CD8-positive, alpha-beta memory T cell (primary cell): ENCODE results near the gene STK39. TPM values are rescaled to one million over a fixed set of nuclear protein-coding genes. Genes with fewer than 3 reads are reported as not detected.
A peak's percentile ranks its signal among the peaks of the same experiment; 100 is the strongest.

Source experiments
- CTCF ChIA-PET: fragments of 350-600 bp; sonication (Branson Sonifier 250); formaldehyde crosslinking; loops from one replicate; lab custom pipeline; 2021; ENCODE audit warnings: antibody characterized with exemption; lab: Charles Lee
- POLR2A ChIA-PET: fragments of 350-600 bp; sonication (Branson Sonifier 250); formaldehyde crosslinking; loops from one replicate; lab custom pipeline; 2021; ENCODE audit warnings: antibody characterized with exemption; lab: Charles Lee
- DNase-seq, 5 donors: peaks; one replicate each; pipeline versions ENCODE4 v3.0.0 to v3.0.0-alpha.2; 2020 to 2022; ENCODE audit warnings: mixed read lengths in 1 of 5
- H3K27ac ChIP-seq: one replicate; pipeline ENCODE4 v1.7.0; 2013; ENCODE audit warnings: low read depth, mild to moderate bottlenecking, low read length, moderate library complexity
- H3K27me3 ChIP-seq: 2 replicates; pipeline ENCODE4 v1.7.0; 2013; ENCODE audit warnings: low read length, mild to moderate bottlenecking; ENCODE audit not compliant: insufficient read depth, poor library complexity, severe bottlenecking
- H3K36me3 ChIP-seq: 2 replicates; pipeline ENCODE4 v1.7.0; 2013; ENCODE audit warnings: mild to moderate bottlenecking, low read length, moderate library complexity; ENCODE audit not compliant: insufficient read depth
- H3K4me1 ChIP-seq: 2 replicates; pipeline ENCODE4 v1.7.0; 2013; ENCODE audit warnings: mild to moderate bottlenecking, low read length, moderate library complexity; ENCODE audit not compliant: insufficient read depth
- H3K4me3 ChIP-seq: 2 replicates; pipeline ENCODE4 v1.7.0; 2013; ENCODE audit warnings: mild to moderate bottlenecking, low read length
- H3K9me3 ChIP-seq: 2 replicates; pipeline ENCODE4 v1.7.0; 2013; ENCODE audit warnings: mild to moderate bottlenecking, low read length
- H3K27ac Mint-ChIP-seq, 8 donors: one replicate each; pipeline ENCODE4 v1.8.0; 2020 to 2021; ENCODE audit warnings: mixed read lengths in 8 of 8, mild to moderate bottlenecking in 6 of 8, inconsistent platforms in 3 of 8, moderate library complexity in 3 of 8
- H3K27me3 Mint-ChIP-seq, 2 donors: one replicate each; pipeline ENCODE4 v1.8.0; 2020 to 2021; ENCODE audit warnings: mixed read lengths in 2 of 2, mild to moderate bottlenecking in 1 of 2, moderate library complexity in 1 of 2
- H3K36me3 Mint-ChIP-seq, 3 donors: one replicate each; pipeline ENCODE4 v1.8.0; 2020 to 2021; ENCODE audit warnings: mixed read lengths in 3 of 3, inconsistent platforms in 1 of 3, mild to moderate bottlenecking in 1 of 3
- H3K4me1 Mint-ChIP-seq, 3 donors: one replicate each; pipeline ENCODE4 v1.8.0; 2020 to 2021; ENCODE audit warnings: mixed read lengths in 3 of 3, inconsistent platforms in 1 of 3, mild to moderate bottlenecking in 1 of 3
- H3K4me3 Mint-ChIP-seq, 7 donors: one replicate each; pipeline ENCODE4 v1.8.0; 2020 to 2021; ENCODE audit warnings: mixed read lengths in 7 of 7, mild to moderate bottlenecking in 6 of 7, moderate library complexity in 4 of 7, inconsistent platforms in 2 of 7
- H3K9me3 Mint-ChIP-seq, 5 donors: one replicate each; pipeline ENCODE4 v1.8.0; 2020 to 2022; ENCODE audit warnings: mixed read lengths in 5 of 5, mild to moderate bottlenecking in 3 of 5, moderate library complexity in 2 of 5, inconsistent platforms in 1 of 5
- polyA plus RNA-seq: library from polyadenylated mRNA; unstranded; fragments of 300-500 nt; fragmentation: Illumina TruSeq; gene quantifications from one replicate; pipeline ENCODE4 v1.2.3, GENCODE V29; 2021
- total RNA-seq, 2 experiments: library from RNA; stranded (reverse); gene quantifications; one replicate each; pipeline ENCODE4 v1.2.3, GENCODE V29; 2021

The STK39 gene
- total and polyA plus RNA-seq, 3 experiments from 2014 or later, result 11.2 to 28.3 (median 25.7) TPM

DNA sequence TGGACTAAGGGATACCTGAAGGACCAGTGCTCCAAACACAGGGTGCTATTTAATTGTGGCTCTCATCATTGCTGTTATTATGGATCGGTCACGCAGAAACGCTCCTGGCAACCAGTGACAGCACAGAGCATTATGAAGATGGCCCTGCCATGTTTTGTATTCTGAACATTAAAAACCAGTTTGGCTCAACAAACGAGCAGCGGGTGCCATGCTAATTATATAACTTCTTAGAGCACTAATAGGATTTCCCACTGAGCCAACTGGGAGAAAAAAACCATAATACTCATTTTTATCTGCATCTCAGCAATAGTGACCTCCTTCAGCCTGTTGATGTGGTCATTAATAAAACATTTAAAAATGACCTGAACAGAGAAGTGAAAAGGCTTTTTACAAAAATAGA is 212.8 kb downstream of the STK39 start:
- no peak overlapping the region for H3K4me3 ChIP-seq
- peaks cover 30 to 35% (median 34%) of the 10 kb centered on the region in 3 donors for H3K4me1 Mint-ChIP-seq
- CTCF ChIA-PET, result no interaction called here
- no peaks in the 10 kb centered on the region for H3K36me3 ChIP-seq
- H3K4me1 ChIP-seq, result no peaks in the 10 kb centered on the region
- no peaks in the 10 kb centered on the region for H3K9me3 ChIP-seq
- no peak overlapping the region for H3K27ac Mint-ChIP-seq
- H3K36me3 Mint-ChIP-seq, result peaks cover 14 to 47% (median 25%) of the 10 kb centered on the region in 3 donors
- POLR2A ChIA-PET, result no interaction called here
- no peaks in the 10 kb centered on the region for H3K9me3 Mint-ChIP-seq
- H3K4me3 Mint-ChIP-seq, result no peak overlapping the region
- H3K27me3 Mint-ChIP-seq, result no peaks in the 10 kb centered on the region
- no peak overlapping the region for H3K27ac ChIP-seq
- H3K27me3 ChIP-seq, result no peaks in the 10 kb centered on the region
- DNase-seq, result no peak

DNA sequence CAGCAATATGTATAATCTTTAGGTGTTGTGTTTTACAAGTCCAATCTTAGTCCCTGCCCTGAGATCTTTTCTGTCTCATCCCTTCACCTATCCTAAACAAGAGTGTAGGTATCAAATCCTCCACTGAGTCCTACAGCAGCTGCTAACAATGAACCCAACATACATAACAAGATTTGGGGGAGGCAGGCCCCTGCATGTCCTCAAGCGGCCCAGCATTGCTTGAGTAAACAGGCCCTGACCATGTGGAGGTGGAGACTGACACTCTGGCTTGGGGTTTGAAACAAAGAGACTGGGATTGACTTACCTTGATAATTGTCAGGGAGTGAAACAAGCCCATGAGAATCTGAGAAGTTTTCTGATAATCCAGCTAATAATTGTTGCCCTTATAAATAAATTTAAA is 213.4 kb downstream of the STK39 start:
- no peaks in the 10 kb centered on the region for H3K36me3 ChIP-seq
- H3K27ac ChIP-seq, result no peak overlapping the region
- no peaks in the 10 kb centered on the region for H3K9me3 Mint-ChIP-seq
- peaks cover 30 to 34% (median 33%) of the 10 kb centered on the region in 3 donors for H3K4me1 Mint-ChIP-seq
- no peak overlapping the region for H3K4me3 ChIP-seq
- DNase-seq, result no peak
- no peaks in the 10 kb centered on the region for H3K27me3 Mint-ChIP-seq
- H3K4me1 ChIP-seq, result no peaks in the 10 kb centered on the region
- no peaks in the 10 kb centered on the region for H3K9me3 ChIP-seq
- H3K4me3 Mint-ChIP-seq, result no peak overlapping the region
- ChIA-PET CTCF (no interaction called here), POLR2A (no interaction called here)
- H3K27ac Mint-ChIP-seq, result peak overlapping the region in 1 of 8 donors; percentile 6
- H3K36me3 Mint-ChIP-seq, result peaks cover 14 to 51% (median 24%) of the 10 kb centered on the region in 3 donors
- H3K27me3 ChIP-seq, result no peaks in the 10 kb centered on the region

DNA sequence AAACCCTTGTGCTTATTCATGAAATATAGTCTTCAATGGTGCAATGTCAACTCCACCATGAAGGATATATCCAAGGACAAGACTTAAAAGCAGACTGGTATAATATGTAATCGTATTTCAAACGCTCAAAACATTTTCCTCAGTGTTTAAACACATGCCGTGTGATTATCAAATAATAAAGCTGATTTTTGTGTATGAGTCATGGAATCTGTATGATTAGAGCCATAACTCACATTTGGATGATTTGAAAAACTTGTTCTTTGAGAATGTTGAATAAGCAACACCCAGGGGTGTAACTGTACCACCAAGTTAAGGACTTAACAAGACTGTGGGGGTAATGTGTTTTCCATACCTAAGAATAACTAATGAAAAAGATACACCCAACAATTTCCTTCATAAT is 215.3 kb downstream of the STK39 start:
- Mint-ChIP-seq H3K27ac (no peak overlapping the region), H3K4me1 (peaks cover 15 to 19% (median 17%) of the 10 kb centered on the region in 3 donors), H3K4me3 (no peak overlapping the region), H3K36me3 (peaks cover 14 to 59% (median 25%) of the 10 kb centered on the region in 3 donors), H3K9me3 (no peaks in the 10 kb centered on the region), H3K27me3 (no peaks in the 10 kb centered on the region)
- H3K4me3 ChIP-seq, result no peak overlapping the region
- no peak for DNase-seq
- no peaks in the 10 kb centered on the region for H3K4me1 ChIP-seq
- no peaks in the 10 kb centered on the region for H3K9me3 ChIP-seq
- H3K27ac ChIP-seq, result no peak overlapping the region
- H3K27me3 ChIP-seq, result no peaks in the 10 kb centered on the region
- POLR2A ChIA-PET, result no interaction called here
- CTCF ChIA-PET, result no interaction called here
- H3K36me3 ChIP-seq, result no peaks in the 10 kb centered on the region

DNA sequence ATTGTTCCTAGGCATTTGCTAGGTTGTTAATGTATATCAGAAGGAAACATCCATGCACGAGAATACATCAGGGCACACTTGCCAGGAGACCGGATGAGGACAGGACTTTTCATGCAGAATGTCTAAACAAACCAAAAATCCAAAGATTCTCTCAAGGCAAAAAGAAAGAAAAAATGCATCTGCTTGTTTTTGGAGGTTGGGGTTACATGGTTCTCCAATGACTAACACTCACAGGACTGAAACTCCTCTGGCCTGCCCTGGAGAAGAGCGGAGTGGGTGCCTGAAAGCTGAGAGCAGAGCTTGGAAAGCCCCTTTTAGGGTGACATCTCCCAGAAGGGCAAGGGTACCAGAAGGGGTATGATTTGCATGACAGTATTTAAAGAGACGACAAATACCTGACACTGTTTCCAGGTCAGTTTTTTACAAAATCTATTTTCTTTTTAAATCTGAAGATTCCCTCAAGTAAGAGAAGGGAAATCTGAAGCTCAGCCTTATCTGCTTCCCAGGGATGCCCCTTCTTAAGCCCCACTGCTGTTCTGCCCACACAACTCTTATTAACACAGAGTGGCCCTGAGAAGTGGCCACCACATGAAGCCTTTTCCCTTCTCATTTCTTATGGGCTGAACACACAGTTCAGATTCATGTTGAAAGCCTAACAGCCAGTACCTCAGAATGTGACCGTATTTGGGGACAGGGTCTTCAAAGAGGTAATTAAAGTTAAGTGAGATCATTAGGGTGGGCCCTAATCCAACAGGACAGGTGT is 216.4 kb downstream of the STK39 start:
- Histone ChIP-seq H3K27ac (no peak overlapping the region), H3K9me3 (no peaks in the 10 kb centered on the region), H3K4me3 (no peak overlapping the region), H3K4me1 (no peaks in the 10 kb centered on the region), H3K36me3 (no peaks in the 10 kb centered on the region), H3K27me3 (no peaks in the 10 kb centered on the region)
- Mint-ChIP-seq H3K36me3 (peaks cover 9 to 64% (median 28%) of the 10 kb centered on the region in 3 donors), H3K27me3 (no peaks in the 10 kb centered on the region), H3K4me1 (peaks cover 8 to 13% (median 10%) of the 10 kb centered on the region in 3 donors), H3K9me3 (no peaks in the 10 kb centered on the region), H3K27ac (peak overlapping the region in 4 of 8 donors; percentile 2 to 94 (median 42)), H3K4me3 (no peak overlapping the region)
- DNase-seq, result no peak
- ChIA-PET CTCF (no interaction called here), POLR2A (no interaction called here)

DNA sequence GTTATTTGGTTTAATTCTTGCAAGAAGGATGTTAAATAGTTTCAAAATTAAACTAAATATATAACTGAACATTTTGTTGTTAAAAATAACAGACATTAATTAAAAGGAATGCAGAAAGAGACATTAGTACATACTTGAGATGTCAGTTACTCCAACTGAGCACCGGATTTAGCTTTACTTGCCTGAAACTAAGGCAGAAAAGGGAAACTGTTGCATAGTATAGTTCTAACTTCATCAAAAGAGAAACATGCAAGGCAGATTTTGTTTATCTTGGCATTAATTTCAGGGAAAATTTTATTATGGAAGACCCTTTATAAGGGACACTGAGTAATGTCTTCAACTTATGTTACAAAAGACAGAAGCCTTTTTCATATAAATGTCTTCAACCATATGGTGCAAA is 218.3 kb downstream of the STK39 start:
- no peaks in the 10 kb centered on the region for H3K27me3 ChIP-seq
- Mint-ChIP-seq H3K4me1 (peaks cover 0 to 12% (median 4%) of the 10 kb centered on the region in 3 donors), H3K36me3 (peaks cover 2 to 65% (median 28%) of the 10 kb centered on the region in 3 donors), H3K9me3 (no peaks in the 10 kb centered on the region), H3K27ac (no peak overlapping the region), H3K27me3 (no peaks in the 10 kb centered on the region), H3K4me3 (no peak overlapping the region)
- no peaks in the 10 kb centered on the region for H3K36me3 ChIP-seq
- CTCF ChIA-PET, result no interaction called here
- no peak overlapping the region for H3K27ac ChIP-seq
- no peaks in the 10 kb centered on the region for H3K9me3 ChIP-seq
- POLR2A ChIA-PET, result no interaction called here
- no peaks in the 10 kb centered on the region for H3K4me1 ChIP-seq
- no peak overlapping the region for H3K4me3 ChIP-seq
- no peak for DNase-seq

DNA sequence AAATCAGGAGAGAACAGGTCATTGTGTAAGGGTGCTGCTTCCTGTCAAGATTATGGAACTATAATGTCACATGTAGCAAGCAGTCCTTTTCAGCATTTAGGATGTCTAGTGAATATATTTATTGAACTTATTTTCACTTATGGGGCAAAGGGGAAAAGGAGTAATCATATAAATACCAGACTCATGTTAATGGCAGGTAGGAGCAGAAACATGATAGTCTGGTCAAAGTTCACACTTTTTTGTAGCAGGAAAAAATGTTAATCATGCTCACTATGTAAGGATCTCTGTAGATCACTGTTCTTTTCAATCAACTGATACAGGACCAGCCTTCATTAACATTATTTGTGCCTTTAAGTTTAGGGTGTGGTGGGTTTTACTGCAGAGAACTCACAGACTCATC is 219.0 kb downstream of the STK39 start:
- CTCF ChIA-PET, result no interaction called here

DNA sequence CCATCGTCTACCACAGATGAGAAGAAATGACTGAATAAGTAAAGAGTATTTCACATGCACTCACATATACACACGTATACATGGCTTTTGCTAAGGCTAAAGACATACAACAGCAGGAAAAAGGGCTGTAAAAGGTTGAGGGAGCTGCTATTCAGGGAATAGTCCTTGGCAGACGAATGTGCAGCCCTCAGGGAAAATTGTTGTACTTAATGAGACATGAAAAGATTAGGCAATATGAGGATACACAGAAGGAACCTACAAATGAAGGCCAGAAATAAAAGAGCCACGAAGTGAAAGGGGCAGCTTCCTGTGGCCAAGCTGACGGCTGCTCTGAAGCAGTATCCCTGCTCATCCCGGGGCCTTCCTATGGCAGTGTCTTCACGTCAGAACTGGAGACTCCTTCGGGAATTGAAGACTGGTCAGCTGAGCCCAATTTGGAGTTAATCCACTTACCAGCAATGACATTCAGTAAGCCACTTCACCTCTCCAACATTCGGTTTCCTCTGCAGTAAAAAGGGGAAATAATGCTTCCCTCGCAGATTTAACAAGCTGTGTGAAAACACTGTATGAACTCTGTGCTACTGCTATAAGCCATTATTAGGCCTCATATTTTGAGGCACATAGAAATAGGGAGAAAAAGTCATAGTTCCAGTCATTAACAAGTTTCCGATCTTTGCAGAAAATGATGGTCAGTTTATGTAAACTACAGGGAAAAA is 221.8 kb downstream of the STK39 start:
- Histone ChIP-seq H3K36me3 (no peaks in the 10 kb centered on the region), H3K27me3 (no peaks in the 10 kb centered on the region), H3K27ac (no peak overlapping the region), H3K4me3 (no peak overlapping the region), H3K9me3 (no peaks in the 10 kb centered on the region), H3K4me1 (no peaks in the 10 kb centered on the region)
- Mint-ChIP-seq H3K27me3 (no peaks in the 10 kb centered on the region), H3K4me1 (peaks cover 0 to 17% (median 7%) of the 10 kb centered on the region in 3 donors), H3K9me3 (no peaks in the 10 kb centered on the region), H3K27ac (peak overlapping the region in 1 of 8 donors; percentile 68), H3K36me3 (peaks cover 0 to 54% (median 21%) of the 10 kb centered on the region in 3 donors), H3K4me3 (no peak overlapping the region)
- DNase-seq, result no peak
- ChIA-PET CTCF (no interaction called here), POLR2A (no interaction called here)

More for the DNA sequence above, 219.0 kb downstream of the STK39 start:
- Mint-ChIP-seq H3K4me1 (peaks cover 0 to 12% (median 4%) of the 10 kb centered on the region in 3 donors), H3K4me3 (no peak overlapping the region), H3K36me3 (peaks cover 0 to 62% (median 24%) of the 10 kb centered on the region in 3 donors), H3K27me3 (no peaks in the 10 kb centered on the region), H3K9me3 (no peaks in the 10 kb centered on the region), H3K27ac (peak overlapping the region in 1 of 8 donors; percentile 29)
- Histone ChIP-seq H3K4me1 (no peaks in the 10 kb centered on the region), H3K36me3 (no peaks in the 10 kb centered on the region), H3K27me3 (no peaks in the 10 kb centered on the region), H3K9me3 (no peaks in the 10 kb centered on the region), H3K4me3 (no peak overlapping the region), H3K27ac (no peak overlapping the region)
- POLR2A ChIA-PET, result no interaction called here
- DNase-seq, result no peak

DNA sequence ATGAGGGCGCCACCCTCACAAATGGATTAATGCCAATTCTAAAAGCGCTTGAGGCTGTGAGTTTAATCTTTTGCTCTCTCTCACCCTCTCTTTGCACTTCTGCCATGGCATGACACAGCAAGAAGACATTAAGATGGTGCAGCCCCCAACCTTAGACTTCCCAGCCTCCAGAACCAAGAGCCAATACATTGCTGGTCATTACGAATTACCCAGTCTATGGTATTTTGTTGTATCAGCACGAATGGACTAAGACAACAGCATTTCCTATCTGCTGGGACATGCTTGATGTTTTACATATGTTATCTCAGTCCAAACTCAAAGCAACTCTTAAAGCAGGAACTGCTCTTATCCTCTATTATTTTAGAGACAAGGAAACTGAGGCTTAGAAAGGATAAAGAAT is 222.9 kb downstream of the STK39 start:
- Mint-ChIP-seq H3K9me3 (no peaks in the 10 kb centered on the region), H3K4me1 (peaks cover 0 to 17% (median 7%) of the 10 kb centered on the region in 3 donors), H3K27ac (peak overlapping the region in 1 of 8 donors; percentile 12), H3K4me3 (no peak overlapping the region), H3K36me3 (peaks cover 0 to 50% (median 20%) of the 10 kb centered on the region in 3 donors), H3K27me3 (no peaks in the 10 kb centered on the region)
- H3K9me3 ChIP-seq, result no peaks in the 10 kb centered on the region
- no peaks in the 10 kb centered on the region for H3K4me1 ChIP-seq
- POLR2A ChIA-PET, result no interaction called here
- no peak overlapping the region for H3K27ac ChIP-seq
- no peak overlapping the region for H3K4me3 ChIP-seq
- no peaks in the 10 kb centered on the region for H3K36me3 ChIP-seq
- no peaks in the 10 kb centered on the region for H3K27me3 ChIP-seq
- DNase-seq, result no peak
- CTCF ChIA-PET, result no interaction called here
